GM12878 (cell line): ENCODE data around the gene DLD. TPM values are rescaled to one million over a fixed set of nuclear protein-coding genes. Genes with fewer than 3 reads are reported as not detected.

ENCODE experiments used
- ATAC-seq: fragments of 200-7000 bp; cut with Tn5 transposase; 3 replicates; pipeline ENCODE4 v1.9.1; 2020; ENCODE audit warnings: mild to moderate bottlenecking, moderate library complexity
- BruUV-seq: library from RNA; stranded (reverse); fragments of 400-500 nt; replicated peaks from 2 replicates; lab custom pipeline; 2021; lab: Mats Ljungman, UMichigan
- CTCF ChIA-PET: fragments of 300-600 bp; sonication (Branson Sonifier 250); formaldehyde crosslinking; extraction: SDS; loops from one replicate; lab custom pipeline; 2021; ENCODE audit warnings: inconsistent platforms; lab: Yijun Ruan, JAX
- POLR2A ChIA-PET: fragments of 350-600 bp; formaldehyde crosslinking; extraction: SDS; loops from one replicate; lab custom pipeline; 2021; ENCODE audit warnings: inconsistent platforms; lab: Charles Lee
- RAD21 ChIA-PET: fragments of 300-600 bp; sonication (Branson Sonifier 250); formaldehyde crosslinking; loops from one replicate; lab custom pipeline; 2023; ENCODE audit warnings: antibody characterized with exemption; ENCODE audit not compliant: unreplicated experiment; lab: Charles Lee
- SMC1A ChIA-PET: fragments of 300-600 bp; sonication (Branson Sonifier 250); formaldehyde crosslinking; loops from one replicate; lab custom pipeline; 2023; ENCODE audit not compliant: unreplicated experiment, uncharacterized antibody; lab: Charles Lee
- DNase-seq: peaks from one replicate; pipeline ENCODE4 v3.0.0-alpha.2; 2011; ENCODE audit warnings: low read depth, low spot score
- FAIRE-seq: peaks from 3 replicates; lab custom pipeline; 2011; peaks lifted over from hg19 to GRCh38; lab: Jason Lieb, UNC
- H2AFZ ChIP-seq: 2 replicates; pipeline ENCODE4 v1.6.0; 2011; ENCODE audit warnings: low read depth, low read length, control low read depth; ENCODE audit not compliant: control insufficient read depth
- H3K27ac ChIP-seq: 2 replicates; pipeline ENCODE4 v1.5.1; 2011; ENCODE audit warnings: control low read depth; ENCODE audit not compliant: control insufficient read depth, insufficient read depth
- H3K27me3 ChIP-seq, 2 experiments: replicated peaks in 1 of 2; 2 replicates each; pipeline versions ENCODE4 v1.6.0 to v1.6.1; 2011; ENCODE audit warnings: low read length in 1 of 2; ENCODE audit not compliant: control insufficient read depth in 2 of 2, insufficient read depth in 2 of 2
- H3K36me3 ChIP-seq, 2 experiments: 2 replicates each; pipeline ENCODE4 v1.5.1; 2011; ENCODE audit warnings: low read length in 1 of 2; ENCODE audit not compliant: control insufficient read depth in 2 of 2, insufficient read depth in 2 of 2
- H3K4me1 ChIP-seq: 2 replicates; pipeline ENCODE4 v1.6.1; 2011; ENCODE audit warnings: mild to moderate bottlenecking, low read length, moderate library complexity, mixed read lengths; ENCODE audit not compliant: control insufficient read depth, insufficient read depth
- H3K4me2 ChIP-seq: 2 replicates; pipeline ENCODE4 v1.6.0; 2011; ENCODE audit warnings: control low read depth; ENCODE audit not compliant: control insufficient read depth, insufficient read depth
- H3K4me3 ChIP-seq: fragments of 200-600 bp; sonication (generic); 2 replicates; pipeline ENCODE4 v1.5.1; 2016
- H3K79me2 ChIP-seq: 2 replicates; pipeline ENCODE4 v1.6.0; 2011; ENCODE audit warnings: low read length; ENCODE audit not compliant: control insufficient read depth, insufficient read depth
- H3K9ac ChIP-seq: 2 replicates; pipeline ENCODE4 v1.8.0; 2011; ENCODE audit warnings: low read length, control low read depth, mixed read lengths; ENCODE audit not compliant: control insufficient read depth, insufficient read depth
- H3K9me3 ChIP-seq: replicated peaks from 3 replicates; pipeline ENCODE4 v1.5.1; 2011; ENCODE audit warnings: mild to moderate bottlenecking, low read length; ENCODE audit not compliant: control insufficient read depth, insufficient read depth
- H4K20me1 ChIP-seq: 2 replicates; pipeline ENCODE4 v1.6.0; 2011; ENCODE audit not compliant: control insufficient read depth, insufficient read depth
- CREM ChIP-seq: IDR thresholded peaks from 2 replicates; pipeline ENCODE4 v1.6.1; 2014; ENCODE audit warnings: antibody characterized with exemption, low read depth
- MYB ChIP-seq: fragments of 150-350 bp; IDR thresholded peaks from 2 replicates; pipeline ENCODE4 v1.6.1; 2014; ENCODE audit warnings: mild to moderate bottlenecking, low read depth, low read length, borderline replicate concordance
- NFYB ChIP-seq: IDR thresholded peaks from 2 replicates; pipeline ENCODE4 v1.6.1; 2011; ENCODE audit warnings: low read depth, mild to moderate bottlenecking, low read length, improper control_type of control experiment, moderate library complexity; ENCODE audit not compliant: insufficient read depth
- NR2C2 ChIP-seq: IDR thresholded peaks from 2 replicates; pipeline ENCODE4 v1.6.1; 2011; ENCODE audit warnings: borderline replicate concordance, low read depth; ENCODE audit not compliant: control insufficient read depth, insufficient read length
- WGBS: methylation state at CpG from one replicate; pipeline ENCODE4 v1.1.6; 2016; ENCODE audit warnings: low lambda C conversion rate; ENCODE audit not compliant: insufficient replicate concordance, insufficient coverage; ENCODE audit errors: missing lambda C conversion rate; 5-methylcytosine and 5-hydroxymethylcytosine counted together
- in situ Hi-C: fragments of 300-500 bp; cut with MboI; formaldehyde crosslinking; loops from 9 replicates; pipeline ENCODE4 v1.14.3; 2018; ENCODE audit warnings: mixed read lengths
- intact Hi-C: fragments of 100-400 bp; cut with micrococcal nuclease; formaldehyde crosslinking; loops from one replicate; pipeline ENCODE4 v1.14.2; 2022; ENCODE audit not compliant: unreplicated experiment
- polyA plus RNA-seq, 11 experiments: library from polyadenylated mRNA; depleted of rRNA in 4 of 11; unstranded in 6 of 11; stranded (reverse) in 5 of 11; fragments of >200 nt; fragmentation: Nextera tagmentation in 4 of 11; fragmentation: Illumina TruSeq in 1 of 11; extraction: Ambion mirVana in 4 of 11; extraction: Trizol in 1 of 11; gene quantifications; 1 replicate in 1 of 11; 2 replicates in 10 of 11; pipeline versions ENCODE4 v1.2.1 to v1.2.3, GENCODE V29; 2011 to 2016; ENCODE audit warnings: inconsistent platforms in 2 of 11, missing spikeins in 2 of 11, low read depth in 1 of 11
- total RNA-seq, 4 experiments: library from RNA; depleted of rRNA in 3 of 4; stranded (reverse); fragments of >200 nt in 3 of 4; fragmentation: Illumina TruSeq in 1 of 4; extraction: Trizol in 1 of 4; gene quantifications; 2 replicates each; pipeline versions ENCODE4 v1.2.1 to v1.2.3, GENCODE V29; 2013 to 2021
- TF ChIP-seq, protein P1 (sequence below): fragments of 450-650 bp; formaldehyde crosslinking; IDR thresholded peaks from 2 replicates; pipeline ENCODE4 v1.4.0; 2022; ENCODE audit warnings: mild to moderate bottlenecking, moderate library complexity
- TF ChIP-seq, protein P2 (sequence below): IDR thresholded peaks from 2 replicates; pipeline ENCODE4 v1.6.1; 2011; ENCODE audit warnings: borderline replicate concordance, low read depth, mild to moderate bottlenecking, moderate library complexity, mixed read lengths, low read length; ENCODE audit not compliant: insufficient read depth; ENCODE audit errors: extremely low read length
- TF ChIP-seq, protein P3 (sequence below): IDR thresholded peaks from 2 replicates; pipeline ENCODE4 v1.6.1; 2012; ENCODE audit warnings: low read length, inconsistent platforms
- TF ChIP-seq, protein P4 (sequence below): IDR thresholded peaks from 2 replicates; pipeline ENCODE4 v1.6.1; 2012; ENCODE audit warnings: low read depth, low read length, improper control_type of control experiment

Gene DLD
- total and polyA plus RNA-seq, 10 of the 15 experiments (the other 5 are each of a cell fraction or from before 2014, with no cell fraction given) = 62.7 to 314 (median 161) TPM

DNA sequence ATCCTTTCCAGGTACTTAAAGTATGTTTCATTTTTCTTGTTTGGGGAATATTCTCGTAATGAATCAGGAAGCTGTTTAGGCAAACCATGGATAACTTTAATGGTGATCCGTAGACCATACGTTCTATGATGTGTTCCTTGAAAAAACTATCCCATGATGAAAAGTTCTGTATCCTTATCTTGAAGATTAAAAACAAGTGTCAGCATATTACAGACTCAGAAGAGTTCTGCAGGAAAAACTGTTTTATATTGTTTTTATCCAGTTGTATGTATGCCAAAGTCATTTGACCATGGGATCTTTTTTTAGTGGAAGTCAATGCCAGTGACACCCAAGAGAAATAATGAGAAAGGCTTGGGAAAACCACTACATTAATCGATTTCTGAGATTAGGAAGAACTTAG is 52.0 kb downstream of the DLD start (continued):
- TF ChIP-seq, protein P1, sequence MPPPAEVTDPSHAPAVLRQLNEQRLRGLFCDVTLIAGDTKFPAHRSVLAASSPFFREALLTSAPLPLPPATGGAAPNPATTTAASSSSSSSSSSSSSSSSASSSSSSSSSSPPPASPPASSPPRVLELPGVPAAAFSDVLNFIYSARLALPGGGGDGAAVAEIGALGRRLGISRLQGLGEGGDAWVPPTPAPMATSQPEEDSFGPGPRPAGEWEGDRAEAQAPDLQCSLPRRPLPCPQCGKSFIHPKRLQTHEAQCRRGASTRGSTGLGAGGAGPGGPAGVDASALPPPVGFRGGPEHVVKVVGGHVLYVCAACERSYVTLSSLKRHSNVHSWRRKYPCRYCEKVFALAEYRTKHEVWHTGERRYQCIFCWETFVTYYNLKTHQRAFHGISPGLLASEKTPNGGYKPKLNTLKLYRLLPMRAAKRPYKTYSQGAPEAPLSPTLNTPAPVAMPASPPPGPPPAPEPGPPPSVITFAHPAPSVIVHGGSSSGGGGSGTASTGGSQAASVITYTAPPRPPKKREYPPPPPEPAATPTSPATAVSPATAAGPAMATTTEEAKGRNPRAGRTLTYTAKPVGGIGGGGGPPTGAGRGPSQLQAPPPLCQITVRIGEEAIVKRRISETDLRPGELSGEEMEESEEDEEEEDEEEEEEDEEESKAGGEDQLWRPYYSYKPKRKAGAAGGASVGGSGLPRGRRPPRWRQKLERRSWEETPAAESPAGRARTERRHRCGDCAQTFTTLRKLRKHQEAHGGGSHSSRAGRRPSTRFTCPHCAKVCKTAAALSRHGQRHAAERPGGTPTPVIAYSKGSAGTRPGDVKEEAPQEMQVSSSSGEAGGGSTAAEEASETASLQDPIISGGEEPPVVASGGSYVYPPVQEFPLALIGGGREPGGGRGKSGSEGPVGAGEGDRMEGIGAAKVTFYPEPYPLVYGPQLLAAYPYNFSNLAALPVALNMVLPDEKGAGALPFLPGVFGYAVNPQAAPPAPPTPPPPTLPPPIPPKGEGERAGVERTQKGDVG = no peak
- TF ChIP-seq, protein P2, sequence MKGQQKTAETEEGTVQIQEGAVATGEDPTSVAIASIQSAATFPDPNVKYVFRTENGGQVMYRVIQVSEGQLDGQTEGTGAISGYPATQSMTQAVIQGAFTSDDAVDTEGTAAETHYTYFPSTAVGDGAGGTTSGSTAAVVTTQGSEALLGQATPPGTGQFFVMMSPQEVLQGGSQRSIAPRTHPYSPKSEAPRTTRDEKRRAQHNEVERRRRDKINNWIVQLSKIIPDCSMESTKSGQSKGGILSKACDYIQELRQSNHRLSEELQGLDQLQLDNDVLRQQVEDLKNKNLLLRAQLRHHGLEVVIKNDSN = no peak
- TF ChIP-seq CREM (no peak), NR2C2 (no peak)

DNA sequence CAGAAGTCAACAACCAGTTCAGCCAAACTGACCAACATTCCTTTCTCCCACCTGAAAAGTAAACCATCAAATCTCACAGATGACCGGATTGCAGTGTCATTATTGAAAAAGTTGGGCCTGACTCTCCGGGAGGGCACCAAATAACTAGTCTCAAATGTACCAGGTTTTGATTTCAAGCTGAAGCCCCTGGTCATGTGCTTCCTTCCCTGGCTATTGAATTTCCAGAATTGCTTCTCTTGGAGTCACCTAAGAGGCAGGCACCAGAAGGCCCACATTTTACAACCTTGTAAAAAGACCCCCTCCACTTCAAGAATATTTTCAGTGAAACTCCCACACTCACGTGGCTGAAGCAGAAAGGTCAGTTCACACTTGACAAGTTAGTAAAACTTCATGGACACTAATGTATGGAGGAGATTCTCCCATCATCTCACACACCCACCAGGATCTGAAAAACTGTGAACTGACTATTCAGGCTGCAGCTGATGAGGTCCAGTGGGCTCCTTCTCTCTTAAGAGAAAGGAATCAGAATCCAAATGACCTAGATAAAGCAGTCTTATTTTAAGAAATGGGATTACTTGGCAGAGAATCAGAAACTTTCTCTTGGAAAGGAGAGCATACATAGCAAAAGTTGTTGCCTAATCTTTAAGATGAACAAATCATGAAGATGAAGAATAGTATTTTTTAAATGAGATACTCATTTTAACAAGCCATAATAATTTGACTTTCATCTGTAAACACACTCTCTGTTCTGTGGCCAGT is 53.6 kb downstream of the DLD start:
- Histone ChIP-seq H4K20me1 (no peaks in the 10 kb centered on the region), H3K79me2 (no peaks in the 10 kb centered on the region), H3K27ac (no peak overlapping the region), H3K36me3 (peaks cover 0 to 3% of the 10 kb centered on the region in 2 experiments; a peak in 3 of 4 replicates), H3K4me3 (no peak overlapping the region), H3K9me3 (no peaks in the 10 kb centered on the region), H2AFZ (no peak overlapping the region), H3K9ac (no peak overlapping the region), H3K27me3 (no peaks in the 10 kb centered on the region), H3K4me2 (no peak overlapping the region), H3K4me1 (no peaks in the 10 kb centered on the region)
- DNase-seq (no peak), ATAC-seq (no peak), FAIRE-seq (no peak)
- WGBS = 89% methylated on average over 3 of the region's 3 CpGs
- ChIA-PET RAD21 (no interaction called here), SMC1A (interaction anchor here (0.5 kb wide), 1 partner anchor 79 kb away, joined by 3 read pairs; no protein-coding TSS in a partner anchor), POLR2A (no interaction called here), CTCF (no interaction called here)
- TF ChIP-seq MYB (no peak), NFYB (no peak)
- TF ChIP-seq, protein P3, sequence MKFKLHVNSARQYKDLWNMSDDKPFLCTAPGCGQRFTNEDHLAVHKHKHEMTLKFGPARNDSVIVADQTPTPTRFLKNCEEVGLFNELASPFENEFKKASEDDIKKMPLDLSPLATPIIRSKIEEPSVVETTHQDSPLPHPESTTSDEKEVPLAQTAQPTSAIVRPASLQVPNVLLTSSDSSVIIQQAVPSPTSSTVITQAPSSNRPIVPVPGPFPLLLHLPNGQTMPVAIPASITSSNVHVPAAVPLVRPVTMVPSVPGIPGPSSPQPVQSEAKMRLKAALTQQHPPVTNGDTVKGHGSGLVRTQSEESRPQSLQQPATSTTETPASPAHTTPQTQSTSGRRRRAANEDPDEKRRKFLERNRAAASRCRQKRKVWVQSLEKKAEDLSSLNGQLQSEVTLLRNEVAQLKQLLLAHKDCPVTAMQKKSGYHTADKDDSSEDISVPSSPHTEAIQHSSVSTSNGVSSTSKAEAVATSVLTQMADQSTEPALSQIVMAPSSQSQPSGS = no peak
- TF ChIP-seq, protein P4, sequence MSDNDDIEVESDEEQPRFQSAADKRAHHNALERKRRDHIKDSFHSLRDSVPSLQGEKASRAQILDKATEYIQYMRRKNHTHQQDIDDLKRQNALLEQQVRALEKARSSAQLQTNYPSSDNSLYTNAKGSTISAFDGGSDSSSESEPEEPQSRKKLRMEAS = no peak
- intact Hi-C loops (no loop called here), in situ Hi-C loops (no loop called here)
- BruUV-seq = no TSS peak
